ENCODE measurements around the gene PYGO2. TPM values are rescaled to one million over a fixed set of nuclear protein-coding genes. Genes with fewer than 3 reads are reported as not detected.
A peak's percentile ranks its signal among the peaks of the same experiment; 100 is the strongest.
"Not testable (repeated sequence)": the region's sequence is repeated elsewhere in the genome, so short reads cannot be mapped to it uniquely, and the experiment has no call there.

PYGO2 gene
- total RNA-seq, 1 experiment from 2014 or later, result 52.6 TPM

- Histone ChIP-seq H3K36me3 (replicated peaks; ENCODE audit: control insufficient read depth, insufficient read depth, low read length) (peaks cover 9% of the 10 kb centered on the region), H3K4me3 (ENCODE audit: insufficient read depth, low read depth, low read length) (no peak overlapping the region), H3K27me3 (ENCODE audit: control insufficient read depth, insufficient read depth, low read length) (no peaks in the 10 kb centered on the region; the same call in 1 of the 2 replicates)
- DNase-seq, result no peak
These were observed 32.6 kb upstream of the PYGO2 start for GRCh38 chr1:154994269-154994587.

- Histone ChIP-seq H3K36me3 (replicated peaks; ENCODE audit: control insufficient read depth, insufficient read depth, low read length) (peaks cover 14% of the 10 kb centered on the region), H3K4me3 (ENCODE audit: insufficient read depth, low read depth, low read length) (no peak within 1 kb of the TSS)
- no peak for DNase-seq
These were observed 32.1 kb upstream of the PYGO2 start, which contains the start of gene LENEP for GRCh38 chr1:154993572-154994268. Gene LENEP, plus strand, starts transcription at chr1:154993586. Its CDS starts 22 bp downstream, at chr1:154993608.

GRCh38 chr1:154992721-154993571 is 31.4 kb upstream of the PYGO2 start:
- DNase-seq, result peak; percentile 59
- Histone ChIP-seq H3K36me3 (replicated peaks; ENCODE audit: control insufficient read depth, insufficient read depth, low read length) (peaks cover 21% of the 10 kb centered on the region), H3K4me3 (ENCODE audit: insufficient read depth, low read depth, low read length) (no peak overlapping the region), H3K27me3 (ENCODE audit: control insufficient read depth, insufficient read depth, low read length) (no peaks in the 10 kb centered on the region; the same call in 1 of the 2 replicates)

More at GRCh38 chr1:154993572-154994268, 32.1 kb upstream of the PYGO2 start, which contains the start of gene LENEP:
- H3K27me3 ChIP-seq (ENCODE audit: control insufficient read depth, insufficient read depth, low read length), result no peaks in the 10 kb centered on the region; the same call in 1 of the 2 replicates

GRCh38 chr1:154990276-154990675 is 28.7 kb upstream of the PYGO2 start:
- H3K36me3 ChIP-seq (replicated peaks; ENCODE audit: control insufficient read depth, insufficient read depth, low read length), result peaks cover 32% of the 10 kb centered on the region
- DNase-seq, result no peak
- no peak overlapping the region for H3K4me3 ChIP-seq (ENCODE audit: insufficient read depth, low read depth, low read length)
- H3K27me3 ChIP-seq (ENCODE audit: control insufficient read depth, insufficient read depth, low read length), result no peaks in the 10 kb centered on the region

- no peak for DNase-seq
- Histone ChIP-seq H3K27me3 (ENCODE audit: control insufficient read depth, insufficient read depth, low read length) (no peaks in the 10 kb centered on the region), H3K4me3 (ENCODE audit: insufficient read depth, low read depth, low read length) (no peak overlapping the region), H3K36me3 (replicated peaks; ENCODE audit: control insufficient read depth, insufficient read depth, low read length) (peaks cover 33% of the 10 kb centered on the region)
These were observed 27.7 kb upstream of the PYGO2 start for GRCh38 chr1:154989195-154989860.

- no peak overlapping the region for H3K4me3 ChIP-seq (ENCODE audit: insufficient read depth, low read depth, low read length)
- no peak for DNase-seq
- peaks cover 33% of the 10 kb centered on the region for H3K36me3 ChIP-seq (replicated peaks; ENCODE audit: control insufficient read depth, insufficient read depth, low read length)
- H3K27me3 ChIP-seq (ENCODE audit: control insufficient read depth, insufficient read depth, low read length), result no peaks in the 10 kb centered on the region
These were observed 26.7 kb upstream of the PYGO2 start for GRCh38 chr1:154988058-154988954.

- Histone ChIP-seq H3K4me3 (ENCODE audit: insufficient read depth, low read depth, low read length) (no peak overlapping the region), H3K27me3 (ENCODE audit: control insufficient read depth, insufficient read depth, low read length) (no peaks in the 10 kb centered on the region), H3K36me3 (replicated peaks; ENCODE audit: control insufficient read depth, insufficient read depth, low read length) (peaks cover 33% of the 10 kb centered on the region)
- DNase-seq, result no peak
These were observed 25.7 kb upstream of the PYGO2 start for GRCh38 chr1:154987326-154987725.

GRCh38 chr1:154986736-154987135 is 25.2 kb upstream of the PYGO2 start:
- peaks cover 33% of the 10 kb centered on the region for H3K36me3 ChIP-seq (replicated peaks; ENCODE audit: control insufficient read depth, insufficient read depth, low read length)
- not testable (repeated sequence) for H3K4me3 ChIP-seq (ENCODE audit: insufficient read depth, low read depth, low read length); DNase-seq; H3K27me3 ChIP-seq (ENCODE audit: control insufficient read depth, insufficient read depth, low read length)

- DNase-seq, result peak; percentile 46
- Histone ChIP-seq H3K27me3 (ENCODE audit: control insufficient read depth, insufficient read depth, low read length) (no peaks in the 10 kb centered on the region), H3K4me3 (ENCODE audit: insufficient read depth, low read depth, low read length) (peak overlapping the region; percentile 97), H3K36me3 (replicated peaks; ENCODE audit: control insufficient read depth, insufficient read depth, low read length) (peaks cover 27% of the 10 kb centered on the region)
These were observed 22.3 kb upstream of the PYGO2 start for GRCh38 chr1:154983776-154984466.

GRCh38 chr1:154982897-154983648 is 21.5 kb upstream of the PYGO2 start, which contains the start of gene FLAD1:
Gene FLAD1, plus strand, starts transcription at chr1:154983344. Its CDS starts 351 bp downstream, at chr1:154983695.
- DNase-seq, result peak; percentile 98
- no peaks in the 10 kb centered on the region for H3K27me3 ChIP-seq (ENCODE audit: control insufficient read depth, insufficient read depth, low read length)
- peak within 1 kb of the TSS; percentile 97 for H3K4me3 ChIP-seq (ENCODE audit: insufficient read depth, low read depth, low read length)
- H3K36me3 ChIP-seq (replicated peaks; ENCODE audit: control insufficient read depth, insufficient read depth, low read length), result peaks cover 22% of the 10 kb centered on the region

GRCh38 chr1:154982341-154982740 is 20.8 kb upstream of the PYGO2 start:
- DNase-seq, result no peak
- H3K27me3 ChIP-seq (ENCODE audit: control insufficient read depth, insufficient read depth, low read length), result no peaks in the 10 kb centered on the region
- H3K36me3 ChIP-seq (replicated peaks; ENCODE audit: control insufficient read depth, insufficient read depth, low read length), result peaks cover 19% of the 10 kb centered on the region
- peak overlapping the region; percentile 38 for H3K4me3 ChIP-seq (ENCODE audit: insufficient read depth, low read depth, low read length)

- Histone ChIP-seq H3K4me3 (ENCODE audit: insufficient read depth, low read depth, low read length) (no peak overlapping the region), H3K27me3 (ENCODE audit: control insufficient read depth, insufficient read depth, low read length) (no peaks in the 10 kb centered on the region), H3K36me3 (replicated peaks; ENCODE audit: control insufficient read depth, insufficient read depth, low read length) (peaks cover 13% of the 10 kb centered on the region)
- DNase-seq, result no peak
These were observed 16.8 kb upstream of the PYGO2 start for GRCh38 chr1:154978360-154978759.

- peaks cover 13% of the 10 kb centered on the region for H3K36me3 ChIP-seq (replicated peaks; ENCODE audit: control insufficient read depth, insufficient read depth, low read length)
- not testable (repeated sequence) for H3K27me3 ChIP-seq (ENCODE audit: control insufficient read depth, insufficient read depth, low read length); DNase-seq; H3K4me3 ChIP-seq (ENCODE audit: insufficient read depth, low read depth, low read length)
These were observed 16.2 kb upstream of the PYGO2 start for GRCh38 chr1:154977762-154978161.
